Activated naive CD4-positive, alpha-beta T cell treated with anti-CD3 and anti-CD28 coated beads, Interleukin-2, amount 10 ng/mL, durations not matched to agents 7 days and 5 days (primary cell): ENCODE measurements around the gene HSPG2.
A peak's percentile ranks its signal among the peaks of the same experiment; 100 is the strongest.
"Not testable (repeated sequence)": the region's sequence is repeated elsewhere in the genome, so short reads cannot be mapped to it uniquely, and the experiment has no call there.

ENCODE experiments used
- CTCF ChIA-PET: fragments of 350-600 bp; sonication (Branson Sonifier 250); formaldehyde crosslinking; loops from one replicate; lab custom pipeline; 2021; ENCODE audit warnings: antibody characterized with exemption; lab: Charles Lee
- DNase-seq: peaks from one replicate; pipeline ENCODE4 v3.0.0-alpha.2; 2020
- H3K27ac Mint-ChIP-seq: one replicate; pipeline ENCODE4 v1.8.0; 2021; ENCODE audit warnings: mild to moderate bottlenecking, moderate library complexity, mixed read lengths
- H3K27me3 Mint-ChIP-seq: one replicate; pipeline ENCODE4 v1.8.0; 2021; ENCODE audit warnings: mild to moderate bottlenecking, mixed read lengths
- H3K36me3 Mint-ChIP-seq: one replicate; pipeline ENCODE4 v1.8.0; 2021; ENCODE audit warnings: mixed read lengths
- H3K4me1 Mint-ChIP-seq: one replicate; pipeline ENCODE4 v1.8.0; 2021; ENCODE audit warnings: mixed read lengths
- H3K4me3 Mint-ChIP-seq: one replicate; pipeline ENCODE4 v1.8.0; 2021; ENCODE audit warnings: mild to moderate bottlenecking, moderate library complexity, mixed read lengths
- H3K9me3 Mint-ChIP-seq: one replicate; pipeline ENCODE4 v1.8.0; 2021; ENCODE audit warnings: mixed read lengths

HSPG2 gene

GRCh38 chr1:21944733-21945073 lies 7.6 kb upstream of the HSPG2 start:
- no peak overlapping the region for H3K4me3 Mint-ChIP-seq
- no peaks in the 10 kb centered on the region for H3K36me3 Mint-ChIP-seq
- DNase-seq: no peak
- H3K4me1 Mint-ChIP-seq: no peaks in the 10 kb centered on the region
- peaks cover 39% of the 10 kb centered on the region for H3K27me3 Mint-ChIP-seq
- CTCF ChIA-PET: no interaction called here
- no peaks in the 10 kb centered on the region for H3K9me3 Mint-ChIP-seq
- H3K27ac Mint-ChIP-seq: no peak overlapping the region

DNA sequence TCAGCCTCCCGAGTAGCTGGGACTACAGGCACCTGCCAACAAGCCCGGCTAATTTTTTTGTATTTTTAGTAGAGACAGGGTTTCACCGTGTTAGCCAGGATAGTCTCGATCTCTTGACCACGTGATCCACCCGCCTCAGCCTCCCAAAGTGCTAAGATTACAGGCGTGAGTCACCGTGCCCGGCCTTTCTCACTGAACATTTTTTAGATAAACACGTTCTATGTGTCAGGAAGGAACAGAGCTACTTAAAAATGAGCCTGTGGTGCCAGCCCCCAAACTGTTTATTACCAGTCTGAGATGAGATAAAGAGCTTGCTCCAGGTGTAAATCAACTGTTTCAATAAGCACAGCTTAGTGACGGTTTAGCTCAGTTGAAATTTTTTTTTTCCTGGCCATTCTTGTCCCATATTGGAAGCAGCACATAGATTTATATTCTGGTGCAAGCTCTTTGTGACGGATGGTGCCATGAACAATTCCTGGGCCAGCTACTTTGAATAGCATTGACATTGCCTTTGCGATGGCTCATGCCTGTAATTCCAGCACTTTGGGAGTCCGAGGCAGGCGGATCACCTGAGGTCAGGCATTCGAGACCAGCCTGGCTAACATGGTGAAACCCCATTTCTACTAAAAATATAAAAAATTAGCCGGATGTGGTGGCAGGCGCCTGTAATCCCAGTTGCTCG lies 6.0 kb upstream of the HSPG2 start:
- H3K36me3 Mint-ChIP-seq, H3K9me3 Mint-ChIP-seq, H3K4me1 Mint-ChIP-seq, H3K4me3 Mint-ChIP-seq, DNase-seq, CTCF ChIA-PET, H3K27ac Mint-ChIP-seq: not testable (repeated sequence)
- peaks cover 49% of the 10 kb centered on the region for H3K27me3 Mint-ChIP-seq

DNA sequence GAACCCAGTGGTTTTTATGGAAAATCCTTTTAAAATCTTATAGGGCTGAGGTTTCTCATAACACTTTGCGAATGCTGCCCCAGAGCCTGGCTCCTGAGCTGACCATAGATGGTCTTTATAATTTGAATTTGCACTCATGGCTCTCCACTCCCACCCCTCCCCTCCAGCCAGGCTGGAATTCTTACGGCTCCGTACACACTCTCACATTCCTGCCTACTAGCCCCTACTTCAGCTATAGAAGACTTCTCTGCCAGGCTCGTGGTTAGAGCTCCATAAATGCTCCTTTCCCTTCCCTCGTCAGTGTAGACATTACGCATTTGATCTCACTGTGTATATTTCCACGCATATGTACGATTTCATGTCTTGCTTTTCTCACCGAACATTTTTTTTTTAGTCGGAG lies 5.4 kb upstream of the HSPG2 start:
- H3K27ac Mint-ChIP-seq: no peak overlapping the region
- CTCF ChIA-PET: no interaction called here
- no peaks in the 10 kb centered on the region for H3K36me3 Mint-ChIP-seq
- no peak for DNase-seq
- no peaks in the 10 kb centered on the region for H3K9me3 Mint-ChIP-seq
- peaks cover 55% of the 10 kb centered on the region for H3K27me3 Mint-ChIP-seq
- H3K4me1 Mint-ChIP-seq: peaks cover 6% of the 10 kb centered on the region
- no peak overlapping the region for H3K4me3 Mint-ChIP-seq

- Mint-ChIP-seq H3K4me1 (peaks cover 6% of the 10 kb centered on the region), H3K9me3 (no peaks in the 10 kb centered on the region), H3K27me3 (peaks cover 61% of the 10 kb centered on the region), H3K4me3 (no peak overlapping the region), H3K36me3 (no peaks in the 10 kb centered on the region), H3K27ac (no peak overlapping the region)
- DNase-seq: no peak
- CTCF ChIA-PET: no interaction called here
Observed at GRCh38 chr1:21941370-21941769, 4.3 kb upstream of the HSPG2 start.

- Mint-ChIP-seq H3K27ac (no peak overlapping the region), H3K4me3 (no peak overlapping the region), H3K4me1 (peaks cover 12% of the 10 kb centered on the region), H3K9me3 (no peaks in the 10 kb centered on the region), H3K36me3 (no peaks in the 10 kb centered on the region), H3K27me3 (peaks cover 69% of the 10 kb centered on the region)
- DNase-seq: no peak
- CTCF ChIA-PET: interaction anchor here (0.9 kb wide), 1 partner anchor 17 kb away, joined by 3 read pairs; no protein-coding TSS in a partner anchor
Observed at GRCh38 chr1:21940492-21940891, 3.4 kb upstream of the HSPG2 start.

DNA sequence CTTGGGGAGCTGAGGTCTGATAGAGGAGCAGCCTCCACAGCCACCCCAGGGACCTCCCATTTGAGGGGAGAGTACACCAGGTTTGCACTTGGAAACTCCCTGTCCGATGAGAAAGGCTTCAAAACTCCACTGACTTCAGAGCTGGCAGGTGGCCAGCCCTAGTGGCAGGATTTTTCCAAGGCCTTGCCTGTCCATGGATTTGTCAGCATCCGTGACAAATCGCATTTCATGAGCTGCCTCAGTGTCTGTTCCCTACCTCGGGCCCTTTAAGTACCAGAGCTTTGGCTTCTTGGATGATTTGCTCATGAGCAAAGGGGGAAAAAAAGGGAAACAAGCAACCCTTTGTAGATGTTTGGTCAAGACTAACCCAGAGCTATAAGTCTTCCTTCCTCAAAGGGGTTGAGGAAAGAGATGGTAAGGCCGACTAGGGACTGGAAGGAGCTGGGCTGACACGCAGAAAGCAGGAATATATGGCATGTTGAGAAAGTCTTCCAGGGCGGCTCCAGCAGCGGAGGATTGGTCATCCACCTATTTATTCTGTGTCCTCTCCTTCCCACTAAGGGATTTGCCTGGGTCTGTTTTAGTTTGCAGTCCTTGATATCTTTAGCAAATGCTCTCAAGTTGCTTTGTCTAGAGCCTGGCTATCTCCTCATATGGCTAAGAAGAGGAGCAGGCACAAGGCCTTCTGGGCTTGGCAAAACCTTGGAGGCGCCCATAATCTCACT lies 2.7 kb upstream of the HSPG2 start:
- H3K4me1 Mint-ChIP-seq: peaks cover 13% of the 10 kb centered on the region
- H3K4me3 Mint-ChIP-seq: no peak overlapping the region
- H3K36me3 Mint-ChIP-seq: no peaks in the 10 kb centered on the region
- DNase-seq: no peak
- no peaks in the 10 kb centered on the region for H3K9me3 Mint-ChIP-seq
- peaks cover 75% of the 10 kb centered on the region for H3K27me3 Mint-ChIP-seq
- no peak overlapping the region for H3K27ac Mint-ChIP-seq
- CTCF ChIA-PET: interaction anchor here (0.9 kb wide), 1 partner anchor 18 kb away, joined by 3 read pairs; no protein-coding TSS in a partner anchor

GRCh38 chr1:21938732-21939538 lies 1.8 kb upstream of the HSPG2 start:
- peak overlapping the region; percentile 78 for H3K4me3 Mint-ChIP-seq

DNA sequence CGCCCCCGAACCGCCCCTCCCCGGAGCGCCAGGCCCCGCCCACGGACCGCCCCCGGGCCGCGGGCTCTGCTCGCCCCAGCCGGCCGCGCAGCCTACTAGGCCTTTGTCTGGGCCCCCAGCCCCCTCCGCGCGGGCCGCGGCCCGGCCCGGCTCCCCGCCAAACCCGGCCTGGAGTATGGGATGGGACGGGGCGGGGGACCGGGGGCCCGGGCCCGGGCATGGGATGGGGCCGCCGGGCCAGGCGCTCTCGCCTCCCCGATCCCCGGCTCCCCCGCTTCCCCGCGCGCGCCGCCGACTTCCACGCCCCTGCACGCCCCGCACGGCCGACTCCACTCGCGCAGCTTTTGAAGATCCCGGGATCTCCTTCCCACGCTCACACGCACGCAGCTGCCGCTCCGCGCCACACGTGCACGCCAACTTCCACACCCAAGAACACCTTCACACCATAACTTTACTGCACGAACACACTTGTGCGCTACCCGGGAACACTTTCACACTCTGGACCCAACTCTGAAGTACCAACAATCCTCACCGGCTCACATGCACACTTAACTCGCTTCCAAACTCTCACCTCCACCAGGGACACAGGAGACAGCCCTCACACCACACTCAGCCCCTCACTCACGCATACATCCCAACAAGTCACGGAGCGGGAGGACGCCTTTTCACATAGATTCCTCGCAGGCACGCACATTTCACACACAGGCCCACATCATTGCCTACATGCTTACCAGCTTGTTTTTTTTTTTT lies 437 bp upstream of the HSPG2 start:
- peak; percentile 73 for DNase-seq
- Mint-ChIP-seq H3K36me3 (no peaks in the 10 kb centered on the region), H3K4me3 (peak overlapping the region; percentile 78), H3K27ac (no peak overlapping the region), H3K9me3 (no peaks in the 10 kb centered on the region), H3K4me1 (peaks cover 18% of the 10 kb centered on the region), H3K27me3 (peaks cover 78% of the 10 kb centered on the region)
- CTCF ChIA-PET: no interaction called here

More at GRCh38 chr1:21938732-21939538, 1.8 kb upstream of the HSPG2 start:
- no peak for DNase-seq
- peaks cover 16% of the 10 kb centered on the region for H3K4me1 Mint-ChIP-seq
- peaks cover 78% of the 10 kb centered on the region for H3K27me3 Mint-ChIP-seq
- no peak overlapping the region for H3K27ac Mint-ChIP-seq
- CTCF ChIA-PET: no interaction called here
- no peaks in the 10 kb centered on the region for H3K36me3 Mint-ChIP-seq
- no peaks in the 10 kb centered on the region for H3K9me3 Mint-ChIP-seq

- Mint-ChIP-seq H3K4me1 (peaks cover 18% of the 10 kb centered on the region), H3K36me3 (no peaks in the 10 kb centered on the region), H3K27me3 (peaks cover 73% of the 10 kb centered on the region), H3K27ac (no peak overlapping the region), H3K4me3 (peak overlapping the region; percentile 61), H3K9me3 (no peaks in the 10 kb centered on the region)
- no peak for DNase-seq
- CTCF ChIA-PET: interaction anchor here (0.6 kb wide), 1 partner anchor 13 kb away, joined by 3 read pairs; no protein-coding TSS in a partner anchor
Observed at GRCh38 chr1:21936366-21937031, 611 bp downstream of the HSPG2 start.

DNA sequence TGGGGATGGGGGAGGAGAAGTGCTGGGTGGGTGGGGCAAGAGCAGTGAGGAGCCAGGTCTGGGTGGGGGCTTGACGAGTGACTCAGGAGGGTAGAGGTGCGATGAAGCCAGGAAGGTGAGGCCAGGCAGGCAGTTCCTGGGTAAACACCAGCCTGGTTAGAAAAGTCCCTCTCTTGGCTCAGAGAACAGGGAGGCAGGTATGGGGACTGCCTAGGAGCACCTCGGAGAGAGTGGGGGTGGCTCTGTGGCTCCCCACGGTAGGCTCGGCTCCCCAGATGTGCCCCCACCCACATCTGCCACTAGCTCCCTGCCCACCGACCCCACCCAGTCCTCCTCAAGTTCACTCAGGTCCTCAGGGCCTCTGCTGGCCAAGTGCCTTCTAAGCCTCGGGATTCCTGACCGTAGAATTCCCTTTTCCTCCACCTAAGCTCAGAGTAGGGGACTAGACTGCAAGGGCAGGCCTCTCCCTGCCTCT lies 1.2 kb downstream of the HSPG2 start:
- H3K27me3 Mint-ChIP-seq: peaks cover 67% of the 10 kb centered on the region
- no peak overlapping the region for H3K27ac Mint-ChIP-seq
- peak overlapping the region; percentile 61 for H3K4me3 Mint-ChIP-seq
- CTCF ChIA-PET: interaction anchor here (0.6 kb wide), 1 partner anchor 12 kb away, joined by 3 read pairs; no protein-coding TSS in a partner anchor
- no peak for DNase-seq
- no peaks in the 10 kb centered on the region for H3K9me3 Mint-ChIP-seq
- no peaks in the 10 kb centered on the region for H3K36me3 Mint-ChIP-seq
- H3K4me1 Mint-ChIP-seq: peaks cover 18% of the 10 kb centered on the region

GRCh38 chr1:21935393-21935804 lies 1.7 kb downstream of the HSPG2 start:
- Mint-ChIP-seq H3K9me3 (no peaks in the 10 kb centered on the region), H3K27me3 (peaks cover 64% of the 10 kb centered on the region), H3K36me3 (no peaks in the 10 kb centered on the region), H3K27ac (no peak overlapping the region), H3K4me1 (peaks cover 18% of the 10 kb centered on the region), H3K4me3 (peak overlapping the region; percentile 61)
- no peak for DNase-seq
- CTCF ChIA-PET: no interaction called here

DNA sequence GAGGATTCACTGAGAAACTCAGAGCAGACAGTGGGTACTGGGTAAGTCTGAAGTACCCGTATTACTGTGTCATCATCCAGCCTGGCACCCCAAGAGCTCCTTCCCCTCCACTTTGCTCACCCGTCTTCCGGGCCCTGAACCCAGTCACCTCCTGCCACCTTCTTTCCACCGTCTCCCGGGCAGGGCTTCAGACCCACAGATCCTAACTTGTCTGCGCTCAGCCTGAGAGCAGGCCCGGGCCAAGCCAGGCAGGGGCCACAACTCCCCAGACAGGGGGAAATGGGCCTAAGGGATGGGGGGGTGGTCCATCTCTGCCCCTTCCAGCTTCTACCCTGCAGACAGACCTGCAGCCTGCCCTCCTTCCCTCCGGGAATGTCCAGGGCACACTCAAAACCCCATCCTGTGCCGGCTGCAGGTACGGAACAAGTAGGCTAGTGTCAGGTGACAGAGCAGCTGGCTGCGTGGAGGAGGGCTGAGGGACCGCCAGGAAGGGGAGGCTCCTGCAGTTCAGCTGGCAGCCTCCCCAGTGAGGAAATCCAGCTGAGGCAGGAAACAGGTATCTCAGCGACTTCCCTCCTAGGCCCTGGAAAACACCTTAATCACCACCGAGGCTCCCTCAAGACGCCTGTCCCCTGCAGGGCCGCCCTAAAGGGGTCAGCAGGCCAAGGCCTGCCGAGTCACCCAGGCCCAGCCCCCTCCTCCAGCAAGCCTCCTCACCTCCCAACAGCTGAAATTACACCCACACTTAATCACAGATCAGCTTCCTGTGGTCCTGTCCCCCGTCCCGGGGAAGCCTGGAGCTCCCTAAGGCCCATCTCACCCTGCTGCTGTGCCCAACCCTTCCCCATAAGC lies 3.5 kb downstream of the HSPG2 start:
- H3K27me3 Mint-ChIP-seq: peaks cover 54% of the 10 kb centered on the region
- no peak overlapping the region for H3K4me3 Mint-ChIP-seq
- H3K9me3 Mint-ChIP-seq: no peaks in the 10 kb centered on the region

More for the DNA sequence above, 3.5 kb downstream of the HSPG2 start:
- CTCF ChIA-PET: no interaction called here
- Mint-ChIP-seq H3K27ac (peak overlapping the region; percentile 68), H3K36me3 (no peaks in the 10 kb centered on the region), H3K4me1 (peaks cover 18% of the 10 kb centered on the region)
- DNase-seq: no peak
